GM21528 (cell line): ENCODE results near the gene KRT78.
"Not testable (repeated sequence)": the region's sequence is repeated elsewhere in the genome, so short reads cannot be mapped to it uniquely, and the experiment has no call there.

ENCODE experiments used
- ATAC-seq: cut with Tn5 transposase; IDR thresholded peaks from one replicate; pipeline ENCODE4 v1.9.1; 2021; ENCODE audit warnings: mild to moderate bottlenecking, moderate library complexity; ENCODE audit not compliant: unreplicated experiment, low FRiP score

Gene KRT78

GRCh38 chr12:52848661-52849255, at the start of gene KRT78:
Gene KRT78, minus strand, starts transcription at chr12:52848994. Its CDS starts 64 bp downstream, at chr12:52848930.
- ATAC-seq, result no peak

DNA sequence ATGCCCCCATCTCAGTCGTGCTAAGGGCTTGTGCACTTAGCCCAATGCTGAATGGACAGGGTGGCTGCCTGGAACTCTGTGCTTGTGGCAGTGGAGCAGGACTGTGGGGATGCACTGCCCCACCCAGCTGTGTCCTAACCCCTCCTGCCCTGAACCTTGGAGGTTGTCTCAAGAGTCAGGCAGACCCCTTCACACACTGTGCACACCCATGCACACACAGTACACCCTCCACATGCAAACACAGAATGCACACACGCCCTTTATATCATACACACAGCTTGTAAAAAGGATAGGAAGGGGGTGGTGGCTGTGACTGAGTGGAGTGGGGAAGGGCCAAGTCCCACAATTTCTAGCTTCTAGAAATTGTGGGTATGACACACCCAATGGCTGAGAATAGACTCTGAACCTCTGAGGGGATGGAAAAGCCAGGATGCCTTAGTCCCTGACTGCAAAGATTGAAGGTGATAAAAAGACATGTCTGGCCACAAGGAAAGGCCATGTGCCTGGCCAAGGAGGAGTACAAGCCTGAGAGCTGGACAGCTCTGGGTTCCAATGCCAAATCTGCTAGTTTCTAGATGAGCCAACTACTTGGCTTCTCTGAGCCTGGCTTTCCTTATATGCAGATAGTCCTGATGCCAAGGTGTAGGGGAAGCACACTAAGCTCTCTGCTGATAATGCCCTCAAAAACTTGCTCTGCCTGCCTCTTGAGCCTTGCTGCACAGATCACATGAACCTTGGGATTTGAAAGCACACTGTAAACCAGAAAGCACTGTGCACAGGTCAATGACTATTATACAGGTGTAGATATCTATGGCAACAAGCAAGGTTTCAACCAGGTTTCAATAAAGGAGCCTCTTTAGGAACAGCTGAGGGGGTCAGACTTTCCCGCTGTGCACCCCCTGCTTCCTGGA, 47.7 kb upstream of the KRT78 start:
- ATAC-seq, result no peak

DNA sequence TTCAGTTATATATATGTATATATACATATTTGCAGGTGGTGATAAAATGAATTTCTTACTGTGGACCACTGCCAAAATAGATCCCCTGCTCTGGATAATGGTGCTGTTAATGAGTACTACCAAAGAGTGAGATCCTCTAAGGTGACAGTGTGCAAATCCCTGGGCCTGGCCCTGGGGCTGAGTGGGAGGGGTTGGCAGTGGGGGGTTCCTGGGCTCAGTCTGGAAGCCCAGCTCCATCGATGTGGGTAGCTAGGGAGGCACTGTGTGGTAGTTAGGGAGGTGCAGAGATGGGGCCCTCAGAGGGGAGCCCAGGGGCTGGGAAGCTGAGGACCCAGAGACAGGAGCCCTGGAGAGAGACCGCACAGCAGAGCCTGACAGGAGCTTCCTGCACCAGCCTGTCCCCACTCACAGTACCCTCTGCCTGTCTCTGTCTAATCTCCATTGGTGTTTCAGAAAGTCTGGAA, 47.0 kb upstream of the KRT78 start:
- ATAC-seq, result no peak

GRCh38 chr12:52892974-52893373, 44.2 kb upstream of the KRT78 start:
- ATAC-seq, result no peak

DNA sequence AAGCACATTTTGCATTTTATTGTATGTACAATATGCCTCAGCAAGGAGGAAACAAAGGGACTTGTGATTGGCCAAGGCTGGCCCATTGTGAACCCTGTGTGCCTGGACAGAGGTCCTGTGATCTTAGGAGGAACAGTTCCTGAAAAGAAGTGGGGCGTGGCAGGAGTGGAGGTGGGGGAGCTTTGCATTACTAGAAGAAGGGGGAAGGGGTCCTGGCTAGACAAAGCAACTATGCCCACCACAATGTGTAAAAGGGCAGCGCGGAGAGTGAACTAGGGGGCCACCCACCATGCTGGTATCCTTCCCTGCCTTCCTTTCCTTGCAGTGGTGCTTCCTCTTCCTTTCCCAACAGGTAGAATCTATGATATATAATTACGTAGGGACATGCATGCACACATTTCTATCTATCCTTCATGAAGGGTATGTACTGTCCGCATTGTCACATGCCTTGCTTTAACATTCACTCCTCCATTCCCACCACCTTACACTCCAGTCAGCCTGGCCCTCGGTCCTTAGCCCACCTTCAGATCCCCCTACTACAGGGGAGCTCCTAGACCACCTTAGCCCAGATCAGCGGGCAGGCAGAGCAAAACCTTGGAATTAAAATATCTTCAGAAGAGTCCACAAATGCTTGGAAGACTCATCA, 43.5 kb upstream of the KRT78 start:
- no peak for ATAC-seq

GRCh38 chr12:52891044-52891443, 42.2 kb upstream of the KRT78 start:
- no peak for ATAC-seq

GRCh38 chr12:52890417-52890816, 41.6 kb upstream of the KRT78 start:
- no peak for ATAC-seq

- ATAC-seq, result no peak
Measured at GRCh38 chr12:52884526-52885293, 35.9 kb upstream of the KRT78 start.

GRCh38 chr12:52880499-52880898, 31.7 kb upstream of the KRT78 start:
- not testable (repeated sequence) for ATAC-seq

DNA sequence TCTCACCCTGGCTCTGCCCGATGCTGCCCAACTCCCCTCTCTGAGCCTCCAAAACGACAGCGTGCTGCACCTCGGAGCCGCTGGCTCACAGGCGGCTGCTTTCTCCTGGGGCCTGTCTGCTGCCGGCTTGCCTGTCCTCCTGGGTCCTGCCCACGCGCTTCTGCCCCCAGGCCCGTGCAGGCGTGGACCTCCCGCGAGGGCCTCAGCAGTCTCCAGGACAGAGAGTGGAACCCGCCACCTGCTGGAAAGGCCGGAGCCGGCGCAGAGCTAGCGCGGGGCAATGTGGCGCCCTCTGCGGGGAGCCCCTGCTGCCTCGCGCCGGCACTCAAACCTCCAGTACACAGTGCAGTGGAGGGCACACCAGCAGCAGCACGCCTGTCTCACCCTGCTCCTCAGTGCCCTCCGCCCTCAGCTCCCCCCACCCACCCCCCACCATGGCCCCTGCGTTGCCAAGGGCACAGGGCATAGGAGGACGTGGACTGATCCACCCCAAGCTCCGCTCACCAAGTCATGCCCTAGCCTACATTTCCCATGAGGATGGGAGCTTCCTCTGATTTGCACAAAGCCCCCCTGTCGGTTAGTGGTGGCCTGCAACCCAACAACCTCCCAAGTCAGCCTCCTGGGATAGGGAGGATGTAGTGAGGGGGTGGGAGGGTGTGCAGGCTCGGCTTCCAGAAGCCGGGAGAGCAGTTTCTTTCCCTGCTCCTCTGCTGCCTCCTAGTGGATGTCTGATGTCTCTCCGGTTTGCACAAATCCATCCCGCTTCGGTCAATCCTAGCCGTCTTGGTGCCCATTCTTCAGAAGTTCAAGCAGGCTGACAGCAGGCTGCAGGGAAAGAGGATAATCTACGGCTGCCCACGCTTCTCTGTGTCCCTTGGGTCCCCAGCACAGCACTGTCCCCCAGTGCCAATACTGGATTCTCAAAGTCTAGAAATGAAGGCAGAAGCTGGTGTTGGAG, 30.9 kb upstream of the KRT78 start:
- ATAC-seq, result no peak

- no peak for ATAC-seq
Measured at GRCh38 chr12:52878507-52879393, 30.0 kb upstream of the KRT78 start.

DNA sequence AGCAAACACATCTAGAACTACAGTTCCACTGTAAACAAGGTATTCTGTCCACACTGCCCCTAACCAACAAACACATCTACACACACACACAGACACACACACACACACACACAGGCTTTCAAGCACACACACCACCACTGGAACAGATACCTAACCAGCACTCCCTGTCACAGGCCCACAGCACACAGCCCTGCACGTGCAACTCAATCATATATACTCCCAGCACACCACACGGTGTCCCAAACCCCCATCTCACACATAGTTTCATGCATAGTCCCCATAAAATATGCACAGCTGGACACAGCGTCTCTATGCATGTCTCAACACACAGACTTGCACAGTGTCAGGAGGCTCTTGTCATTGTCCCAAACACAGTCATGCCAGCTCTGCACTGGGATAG, 28.4 kb upstream of the KRT78 start:
- no peak for ATAC-seq

GRCh38 chr12:52876372-52876771, 27.6 kb upstream of the KRT78 start:
- no peak for ATAC-seq

DNA sequence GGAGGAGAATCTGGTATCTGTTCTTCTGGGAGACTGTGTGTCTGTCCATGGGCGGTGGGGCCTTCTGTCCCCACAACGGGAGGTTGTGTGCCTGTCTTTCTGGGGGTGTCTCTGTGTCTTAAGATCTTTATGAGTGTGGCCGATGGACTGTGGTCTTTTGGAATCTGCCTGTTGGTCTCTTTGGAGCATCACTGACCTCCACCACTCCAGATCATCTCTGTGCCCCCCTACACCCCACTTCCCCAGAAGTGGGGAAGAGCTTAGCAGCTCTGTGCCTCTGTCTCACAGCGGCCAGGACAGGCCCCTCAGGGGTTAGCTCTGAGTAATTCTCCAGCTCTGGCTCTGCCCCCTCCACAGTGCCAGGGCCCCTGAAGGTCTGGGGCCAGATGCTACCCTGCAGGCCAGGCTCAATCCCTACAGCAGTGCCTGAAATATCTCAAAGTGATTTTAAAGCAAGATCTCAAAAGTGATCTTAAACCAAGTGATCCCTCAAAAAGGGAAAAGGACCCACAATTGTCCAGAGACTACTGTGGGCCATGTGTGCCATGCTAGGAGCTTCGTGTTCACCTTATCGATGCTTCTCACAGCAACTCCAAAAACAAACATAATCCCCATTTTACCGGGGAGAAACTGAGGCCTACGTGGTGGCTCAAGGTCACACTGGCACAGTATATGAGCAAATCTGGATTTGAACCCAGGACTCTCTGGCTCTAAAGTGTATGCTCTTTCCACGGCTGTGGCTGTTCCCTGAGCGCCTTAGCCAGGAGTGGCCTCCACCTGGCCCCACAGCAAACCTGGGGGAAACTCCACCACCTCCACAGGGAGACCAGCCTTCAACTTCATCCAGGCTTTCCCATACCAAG, 26.0 kb upstream of the KRT78 start:
- ATAC-seq, result no peak

DNA sequence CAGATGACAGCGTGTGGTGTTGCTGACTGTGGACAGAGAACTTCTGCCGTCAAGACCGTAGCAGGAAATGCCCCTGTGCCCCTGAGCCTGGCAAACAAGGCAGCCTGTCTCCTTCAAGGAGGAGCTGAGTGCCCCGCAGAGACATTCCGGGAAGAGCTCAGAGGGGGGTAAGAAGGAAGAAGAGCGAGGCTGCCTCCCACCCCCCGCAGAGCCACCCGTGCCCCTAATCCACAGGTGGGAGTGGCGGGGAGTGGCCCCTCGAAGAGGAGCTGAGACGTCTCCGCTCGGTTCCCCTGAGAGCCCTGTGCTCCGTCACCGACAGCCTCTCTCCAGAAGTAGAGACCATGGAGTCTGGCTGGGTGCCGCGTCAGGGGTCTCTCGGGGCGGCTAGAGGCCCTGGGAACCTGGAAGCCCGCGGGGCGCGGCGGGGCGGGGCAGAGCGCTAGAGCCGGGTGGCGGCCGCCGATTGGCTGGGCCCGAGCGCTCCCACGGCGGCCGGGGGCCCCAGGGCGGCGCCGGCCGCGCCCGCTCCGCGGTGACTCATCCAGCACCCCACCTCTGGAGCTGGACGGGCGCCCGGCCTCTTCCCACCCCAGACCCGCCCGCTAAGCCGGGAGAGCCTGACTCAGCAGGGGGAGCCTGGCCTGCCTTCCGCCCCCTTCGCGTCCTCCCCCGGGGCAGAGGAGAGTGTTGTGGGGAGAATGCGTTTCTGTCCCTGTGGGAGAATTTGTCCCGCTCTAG, 25.2 kb upstream of the KRT78 start:
- ATAC-seq, result no peak

DNA sequence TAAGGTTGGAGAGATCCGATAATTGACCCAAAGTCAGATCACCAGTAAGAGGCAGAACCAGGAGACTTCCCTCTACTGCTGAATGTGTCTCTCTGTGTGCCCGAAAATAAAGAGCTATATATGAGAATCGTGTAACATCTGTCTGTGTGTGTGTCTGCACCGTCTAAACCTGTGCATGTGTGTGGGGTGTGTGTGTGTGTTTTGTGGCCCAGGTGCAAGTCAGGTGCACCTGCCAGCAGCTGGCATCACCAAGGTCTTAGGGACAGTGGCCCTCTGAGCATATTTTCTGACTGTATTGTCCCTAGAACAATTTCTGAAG, 24.7 kb upstream of the KRT78 start:
- ATAC-seq, result no peak
